HCT116 (cell line): ENCODE measurements around the gene OMP. TPM values are rescaled to one million over a fixed set of nuclear protein-coding genes. Genes with fewer than 3 reads are reported as not detected.

Experiments
- ATAC-seq: fragments of 200-7000 bp; cut with Tn5 transposase; 2 replicates; pipeline ENCODE4 v1.9.1; 2020; ENCODE audit warnings: mild to moderate bottlenecking, moderate library complexity
- BruUV-seq: library from RNA; stranded (reverse); fragments of 400-500 nt; replicated peaks from 2 replicates; lab custom pipeline; 2021; lab: Mats Ljungman, UMichigan
- CTCF ChIA-PET: fragments of 300-600 bp; sonication (Branson Sonifier 250); formaldehyde crosslinking; loops from one replicate; lab custom pipeline; 2021; ENCODE audit warnings: antibody characterized with exemption; lab: Charles Lee
- POLR2A ChIA-PET: fragments of 300-600, 350-600 bp; sonication (Branson Sonifier 250); formaldehyde crosslinking; loops from one replicate; lab custom pipeline; 2021; ENCODE audit warnings: antibody characterized with exemption; lab: Charles Lee
- RAD21 ChIA-PET, 2 experiments: fragments of 300-600 bp; sonication (Branson Sonifier 250); formaldehyde crosslinking; loops; one replicate each; lab custom pipeline; 2023; ENCODE audit warnings: low total read pairs in 2 of 2; ENCODE audit not compliant: uncharacterized antibody in 2 of 2, unreplicated experiment in 2 of 2, low non-redundant PET in 1 of 2; lab: Charles Lee
- DNase-seq: peaks from one replicate; pipeline ENCODE4 v3.0.0-alpha.2; 2010; ENCODE audit warnings: low read depth, low spot score
- H2AFZ ChIP-seq: fragments of 200-600 bp; shearing (Covaris generic), sonication (generic); 2 replicates; pipeline ENCODE4 v1.6.1; 2017; ENCODE audit warnings: low read depth, mixed run types, mixed read lengths, antibody characterized with exemption, low read length; ENCODE audit not compliant: poor library complexity, severe bottlenecking
- H3K27ac ChIP-seq: 2 replicates; pipeline ENCODE4 v1.5.1; 2012; ENCODE audit warnings: low read depth, low read length
- H3K27me3 ChIP-seq: fragments of 200-600 bp; sonication (generic); 2 replicates; pipeline ENCODE4 v1.6.1; 2016; ENCODE audit warnings: mixed run types, low read length, mixed read lengths; ENCODE audit not compliant: insufficient read depth
- H3K36me3 ChIP-seq, 2 experiments: fragments of 200-500 bp in 1 of 2; fragments of 200-600 bp in 1 of 2; sonication (Bioruptor generic) in 1 of 2; sonication (generic) in 1 of 2; 2 replicates each; pipeline versions ENCODE4 v1.5.1 to v1.6.1; 2014 to 2016; ENCODE audit warnings: low read length in 2 of 2, inconsistent platforms in 1 of 2, mixed read lengths in 1 of 2, mixed run types in 1 of 2; ENCODE audit not compliant: insufficient read depth in 2 of 2, control insufficient read depth in 1 of 2
- H3K4me1 ChIP-seq, 2 experiments: fragments of 200-600 bp in 1 of 2; sonication (generic) in 1 of 2; 2 replicates each; pipeline versions ENCODE4 v1.5.1 to v1.6.1; 2012 to 2017; ENCODE audit warnings: low read length in 2 of 2, inconsistent platforms in 1 of 2, mild to moderate bottlenecking in 1 of 2, mixed read lengths in 1 of 2, mixed run types in 1 of 2, moderate library complexity in 1 of 2; ENCODE audit not compliant: insufficient read depth in 2 of 2, control insufficient read depth in 1 of 2
- H3K4me2 ChIP-seq: fragments of 200-600 bp; sonication (generic); 2 replicates; pipeline ENCODE4 v1.6.1; 2017; ENCODE audit warnings: mixed run types, low read length, mixed read lengths
- H3K4me3 ChIP-seq, 2 experiments: fragments of 200-600 bp in 1 of 2; sonication (generic) in 1 of 2; replicated peaks in 1 of 2; 2 replicates each; pipeline ENCODE4 v1.5.1; 2011 to 2016; ENCODE audit warnings: low read length in 2 of 2, control low read depth in 1 of 2, low read depth in 1 of 2, mild to moderate bottlenecking in 1 of 2, mixed read lengths in 1 of 2, mixed run types in 1 of 2
- H3K79me2 ChIP-seq: fragments of 200-600 bp; sonication (generic); 2 replicates; pipeline ENCODE4 v1.6.1; 2017; ENCODE audit warnings: mild to moderate bottlenecking, mixed run types, low read length, moderate library complexity, mixed read lengths; ENCODE audit not compliant: insufficient read depth
- H3K9ac ChIP-seq: fragments of 200-600 bp; sonication (generic); 2 replicates; pipeline ENCODE4 v1.6.1; 2016; ENCODE audit warnings: low read length, mixed read lengths
- H3K9me2 ChIP-seq: fragments of 200-600 bp; sonication (generic), shearing (Covaris generic); 2 replicates; pipeline ENCODE4 v1.6.1; 2017; ENCODE audit warnings: mixed run types, mild to moderate bottlenecking, moderate library complexity; ENCODE audit not compliant: insufficient read depth
- H3K9me3 ChIP-seq, 2 experiments: fragments of 200-500 bp in 1 of 2; fragments of 200-600 bp in 1 of 2; sonication (Bioruptor generic) in 1 of 2; sonication (generic) in 1 of 2; 2 replicates each; pipeline ENCODE4 v1.6.1; 2014 to 2017; ENCODE audit warnings: low read length in 2 of 2, mixed read lengths in 2 of 2, inconsistent platforms in 1 of 2, low read depth in 1 of 2, mild to moderate bottlenecking in 1 of 2, mixed run types in 1 of 2, moderate library complexity in 1 of 2; ENCODE audit not compliant: control insufficient read depth in 1 of 2, insufficient read depth in 1 of 2
- H4K20me1 ChIP-seq: fragments of 200-600 bp; sonication (generic), shearing (Covaris generic); 2 replicates; pipeline ENCODE4 v1.6.1; 2017; ENCODE audit warnings: mixed run types, mild to moderate bottlenecking, moderate library complexity; ENCODE audit not compliant: insufficient read depth
- ATF3 ChIP-seq: IDR thresholded peaks from 2 replicates; pipeline ENCODE4 v1.6.1; 2012
- EGR1 ChIP-seq: IDR thresholded peaks from 2 replicates; pipeline ENCODE4 v1.6.1; 2012; ENCODE audit warnings: low read depth
- ELF1 ChIP-seq: IDR thresholded peaks from 2 replicates; pipeline ENCODE4 v1.6.1; 2012; ENCODE audit warnings: low read depth, borderline replicate concordance
- EZH2 ChIP-seq: fragments of 200-600 bp; sonication (generic); IDR thresholded peaks from 2 replicates; pipeline ENCODE4 v1.6.1; 2017; ENCODE audit warnings: antibody characterized with exemption, mixed run types
- EZH2phosphoT487 ChIP-seq: fragments of 200-600 bp; IDR thresholded peaks from 2 replicates; pipeline ENCODE4 v1.6.1; 2018; ENCODE audit warnings: antibody characterized with exemption, borderline replicate concordance
- FOSL1 ChIP-seq: IDR thresholded peaks from 2 replicates; pipeline ENCODE4 v1.6.1; 2012; ENCODE audit warnings: low read depth
- JUND ChIP-seq: IDR thresholded peaks from 2 replicates; pipeline ENCODE4 v1.6.1; 2012
- MAX ChIP-seq: IDR thresholded peaks from 2 replicates; pipeline ENCODE4 v1.6.1; 2012
- POLR2A ChIP-seq: IDR thresholded peaks from 2 replicates; pipeline ENCODE4 v1.7.0; 2011; ENCODE audit warnings: borderline replicate concordance; ENCODE audit not compliant: insufficient read depth, insufficient read length; ENCODE audit errors: extremely low read depth
- SP1 ChIP-seq: IDR thresholded peaks from 2 replicates; pipeline ENCODE4 v1.6.1; 2012; ENCODE audit warnings: low read depth
- SRF ChIP-seq: IDR thresholded peaks from 2 replicates; pipeline ENCODE4 v1.6.1; 2012; ENCODE audit warnings: low read depth
- YY1 ChIP-seq: IDR thresholded peaks from 2 replicates; pipeline ENCODE4 v1.6.1; 2011; ENCODE audit warnings: low read length, low read depth, moderate library complexity, mild to moderate bottlenecking; ENCODE audit not compliant: insufficient replicate concordance; ENCODE audit errors: extremely low read depth
- ZFX ChIP-seq: fragments of 450-650 bp; IDR thresholded peaks from 2 replicates; pipeline ENCODE4 v1.6.1; 2017
- ZNF274 ChIP-seq: fragments of 200-500 bp; sonication (Bioruptor generic); IDR thresholded peaks from 2 replicates; pipeline ENCODE4 v1.6.1; 2014; ENCODE audit warnings: mild to moderate bottlenecking, low read depth, low read length, inconsistent platforms
- intact Hi-C: fragments of 100-400 bp; cut with micrococcal nuclease; formaldehyde crosslinking; loops from 2 replicates; pipeline ENCODE4 v1.10.0; 2022
- total RNA-seq: library from RNA; stranded (reverse); gene quantifications from one replicate; pipeline ENCODE4 v1.2.1, GENCODE V29; 2021; ENCODE audit not compliant: unreplicated experiment
- TF ChIP-seq, protein P1 (sequence below): IDR thresholded peaks from 2 replicates; pipeline ENCODE4 v1.6.1; 2012; ENCODE audit warnings: low read depth
- TF ChIP-seq, protein P2 (sequence below), 3 experiments: fragments of 200-600 bp in 1 of 3; sonication (generic) in 1 of 3; IDR thresholded peaks in 2 of 3; conservative IDR thresholded peaks in 1 of 3; 2 replicates each; pipeline ENCODE4 v1.5.1; 2012 to 2017; ENCODE audit warnings: low read depth in 2 of 3, low read length in 2 of 3, antibody characterized with exemption in 1 of 3, borderline replicate concordance in 1 of 3, control low read depth in 1 of 3, mild to moderate bottlenecking in 1 of 3, mixed read lengths in 1 of 3, mixed run types in 1 of 3, moderate library complexity in 1 of 3; ENCODE audit not compliant: insufficient read depth in 1 of 3
- TF ChIP-seq, protein P3 (sequence below): IDR thresholded peaks from 2 replicates; pipeline ENCODE4 v1.6.1; 2011; ENCODE audit warnings: mild to moderate bottlenecking, low read length, moderate library complexity; ENCODE audit not compliant: insufficient replicate concordance; ENCODE audit errors: extremely low read depth

OMP gene
- total RNA-seq, 1 experiment from 2014 or later, result not detected

DNA sequence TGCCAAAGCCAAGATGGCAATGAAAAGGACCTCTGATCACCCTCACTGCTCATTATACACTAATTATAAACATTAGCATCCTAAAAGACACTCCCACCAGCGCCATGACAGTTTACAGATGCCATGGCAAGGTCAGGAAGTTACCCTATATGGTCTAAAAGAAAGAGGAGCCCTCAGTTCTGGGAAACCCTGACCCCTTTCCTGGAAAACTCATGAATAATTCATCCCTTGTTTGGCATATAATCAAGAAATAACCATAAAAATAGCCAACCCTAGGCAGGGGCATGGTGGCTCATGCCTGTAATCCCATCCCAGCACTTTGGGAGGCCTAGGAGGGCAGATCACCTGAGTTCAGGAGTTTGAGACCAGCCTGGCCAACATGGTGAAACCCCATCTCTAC is 48.6 kb upstream of the OMP start:
- TF ChIP-seq, protein P1, sequence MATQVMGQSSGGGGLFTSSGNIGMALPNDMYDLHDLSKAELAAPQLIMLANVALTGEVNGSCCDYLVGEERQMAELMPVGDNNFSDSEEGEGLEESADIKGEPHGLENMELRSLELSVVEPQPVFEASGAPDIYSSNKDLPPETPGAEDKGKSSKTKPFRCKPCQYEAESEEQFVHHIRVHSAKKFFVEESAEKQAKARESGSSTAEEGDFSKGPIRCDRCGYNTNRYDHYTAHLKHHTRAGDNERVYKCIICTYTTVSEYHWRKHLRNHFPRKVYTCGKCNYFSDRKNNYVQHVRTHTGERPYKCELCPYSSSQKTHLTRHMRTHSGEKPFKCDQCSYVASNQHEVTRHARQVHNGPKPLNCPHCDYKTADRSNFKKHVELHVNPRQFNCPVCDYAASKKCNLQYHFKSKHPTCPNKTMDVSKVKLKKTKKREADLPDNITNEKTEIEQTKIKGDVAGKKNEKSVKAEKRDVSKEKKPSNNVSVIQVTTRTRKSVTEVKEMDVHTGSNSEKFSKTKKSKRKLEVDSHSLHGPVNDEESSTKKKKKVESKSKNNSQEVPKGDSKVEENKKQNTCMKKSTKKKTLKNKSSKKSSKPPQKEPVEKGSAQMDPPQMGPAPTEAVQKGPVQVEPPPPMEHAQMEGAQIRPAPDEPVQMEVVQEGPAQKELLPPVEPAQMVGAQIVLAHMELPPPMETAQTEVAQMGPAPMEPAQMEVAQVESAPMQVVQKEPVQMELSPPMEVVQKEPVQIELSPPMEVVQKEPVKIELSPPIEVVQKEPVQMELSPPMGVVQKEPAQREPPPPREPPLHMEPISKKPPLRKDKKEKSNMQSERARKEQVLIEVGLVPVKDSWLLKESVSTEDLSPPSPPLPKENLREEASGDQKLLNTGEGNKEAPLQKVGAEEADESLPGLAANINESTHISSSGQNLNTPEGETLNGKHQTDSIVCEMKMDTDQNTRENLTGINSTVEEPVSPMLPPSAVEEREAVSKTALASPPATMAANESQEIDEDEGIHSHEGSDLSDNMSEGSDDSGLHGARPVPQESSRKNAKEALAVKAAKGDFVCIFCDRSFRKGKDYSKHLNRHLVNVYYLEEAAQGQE, result no peak
- no peak for TF ChIP-seq ELF1
- TF ChIP-seq, protein P2, sequence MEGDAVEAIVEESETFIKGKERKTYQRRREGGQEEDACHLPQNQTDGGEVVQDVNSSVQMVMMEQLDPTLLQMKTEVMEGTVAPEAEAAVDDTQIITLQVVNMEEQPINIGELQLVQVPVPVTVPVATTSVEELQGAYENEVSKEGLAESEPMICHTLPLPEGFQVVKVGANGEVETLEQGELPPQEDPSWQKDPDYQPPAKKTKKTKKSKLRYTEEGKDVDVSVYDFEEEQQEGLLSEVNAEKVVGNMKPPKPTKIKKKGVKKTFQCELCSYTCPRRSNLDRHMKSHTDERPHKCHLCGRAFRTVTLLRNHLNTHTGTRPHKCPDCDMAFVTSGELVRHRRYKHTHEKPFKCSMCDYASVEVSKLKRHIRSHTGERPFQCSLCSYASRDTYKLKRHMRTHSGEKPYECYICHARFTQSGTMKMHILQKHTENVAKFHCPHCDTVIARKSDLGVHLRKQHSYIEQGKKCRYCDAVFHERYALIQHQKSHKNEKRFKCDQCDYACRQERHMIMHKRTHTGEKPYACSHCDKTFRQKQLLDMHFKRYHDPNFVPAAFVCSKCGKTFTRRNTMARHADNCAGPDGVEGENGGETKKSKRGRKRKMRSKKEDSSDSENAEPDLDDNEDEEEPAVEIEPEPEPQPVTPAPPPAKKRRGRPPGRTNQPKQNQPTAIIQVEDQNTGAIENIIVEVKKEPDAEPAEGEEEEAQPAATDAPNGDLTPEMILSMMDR (IDR thresholded peaks at IDR 0.05 in 2 of 3, conservative IDR thresholded peaks at IDR 0.05 in 1 of 3; ENCODE audit: borderline replicate concordance in 1 of 3, insufficient read depth in 1 of 3, low read depth in 2 of 3, low read length in 2 of 3), result no peak
- TF ChIP-seq, protein P3, sequence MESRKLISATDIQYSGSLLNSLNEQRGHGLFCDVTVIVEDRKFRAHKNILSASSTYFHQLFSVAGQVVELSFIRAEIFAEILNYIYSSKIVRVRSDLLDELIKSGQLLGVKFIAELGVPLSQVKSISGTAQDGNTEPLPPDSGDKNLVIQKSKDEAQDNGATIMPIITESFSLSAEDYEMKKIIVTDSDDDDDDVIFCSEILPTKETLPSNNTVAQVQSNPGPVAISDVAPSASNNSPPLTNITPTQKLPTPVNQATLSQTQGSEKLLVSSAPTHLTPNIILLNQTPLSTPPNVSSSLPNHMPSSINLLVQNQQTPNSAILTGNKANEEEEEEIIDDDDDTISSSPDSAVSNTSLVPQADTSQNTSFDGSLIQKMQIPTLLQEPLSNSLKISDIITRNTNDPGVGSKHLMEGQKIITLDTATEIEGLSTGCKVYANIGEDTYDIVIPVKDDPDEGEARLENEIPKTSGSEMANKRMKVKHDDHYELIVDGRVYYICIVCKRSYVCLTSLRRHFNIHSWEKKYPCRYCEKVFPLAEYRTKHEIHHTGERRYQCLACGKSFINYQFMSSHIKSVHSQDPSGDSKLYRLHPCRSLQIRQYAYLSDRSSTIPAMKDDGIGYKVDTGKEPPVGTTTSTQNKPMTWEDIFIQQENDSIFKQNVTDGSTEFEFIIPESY, result no peak
- no peak for TF ChIP-seq EGR1
- TF ChIP-seq SP1, result no peak
- no peak for TF ChIP-seq EZH2
- no peak for TF ChIP-seq ATF3
- TF ChIP-seq FOSL1, result no peak
- TF ChIP-seq MAX, result no peak
- no peak for TF ChIP-seq EZH2phosphoT487
- TF ChIP-seq POLR2A, result no peak
- TF ChIP-seq ZNF274, result no peak
- no peak for TF ChIP-seq ZFX
- TF ChIP-seq SRF, result no peak
- no peak for TF ChIP-seq JUND
- TF ChIP-seq YY1, result no peak
- intact Hi-C loops, result no loop called here
- H3K4me1 ChIP-seq, result no peaks in the 10 kb centered on the region
- ChIA-PET POLR2A (no interaction called here), CTCF (interaction anchor here (1.2 kb wide), 1 partner anchor 37 kb away, joined by 3 read pairs; no protein-coding TSS in a partner anchor), RAD21 (no interaction called here)
- BruUV-seq, result no TSS peak
- no peak overlapping the region for H3K9ac ChIP-seq
- H3K79me2 ChIP-seq, result no peaks in the 10 kb centered on the region
- no peak overlapping the region for H3K27ac ChIP-seq
- no peak overlapping the region for H3K4me2 ChIP-seq
- peaks cover 0 to 13% of the 10 kb centered on the region in 2 experiments; a peak in 2 of 4 replicates for H3K9me3 ChIP-seq
- no peaks in the 10 kb centered on the region for H3K9me2 ChIP-seq
- H3K36me3 ChIP-seq, result no peaks in the 10 kb centered on the region
- H2AFZ ChIP-seq, result no peak overlapping the region
- H3K4me3 ChIP-seq, result no peak overlapping the region
- no peaks in the 10 kb centered on the region for H3K27me3 ChIP-seq
- no peaks in the 10 kb centered on the region for H4K20me1 ChIP-seq
- DNase-seq (no peak), ATAC-seq (no peak)
